Trophoblast cell (in vitro differentiated cells and primary cell): ENCODE data around the gene STAC2.

ENCODE experiments used
- DNase-seq, 2 donors: peaks; one replicate each; pipeline ENCODE4 v3.0.0-alpha.2; 2016
- H2AFZ ChIP-seq: 2 replicates; pipeline ENCODE4 v1.6.1; 2013; ENCODE audit warnings: low read length, moderate library complexity, mild to moderate bottlenecking; ENCODE audit not compliant: insufficient read depth, poor library complexity
- H2AK5ac ChIP-seq: 2 replicates; pipeline ENCODE4 v1.6.1; 2013; ENCODE audit warnings: mild to moderate bottlenecking, low read length
- H2BK120ac ChIP-seq: 2 replicates; pipeline ENCODE4 v1.6.1; 2013; ENCODE audit warnings: low read length, mild to moderate bottlenecking, moderate library complexity; ENCODE audit not compliant: insufficient read depth, poor library complexity
- H2BK12ac ChIP-seq: 2 replicates; pipeline ENCODE4 v1.6.1; 2013; ENCODE audit warnings: mild to moderate bottlenecking, low read length, moderate library complexity
- H2BK5ac ChIP-seq: 2 replicates; pipeline ENCODE4 v1.6.1; 2013; ENCODE audit warnings: low read length, low read depth, moderate library complexity, mild to moderate bottlenecking; ENCODE audit not compliant: poor library complexity
- H3K14ac ChIP-seq: 2 replicates; pipeline ENCODE4 v1.6.1; 2013; ENCODE audit warnings: mild to moderate bottlenecking, low read length
- H3K18ac ChIP-seq: 2 replicates; pipeline ENCODE4 v1.6.1; 2013; ENCODE audit warnings: mild to moderate bottlenecking, low read length
- H3K23ac ChIP-seq: 2 replicates; pipeline ENCODE4 v1.6.1; 2013; ENCODE audit warnings: low read length
- H3K27ac ChIP-seq: 2 replicates; pipeline ENCODE4 v1.5.1; 2013; ENCODE audit warnings: low read depth, mild to moderate bottlenecking, inconsistent platforms, low read length, moderate library complexity
- H3K27me3 ChIP-seq: 2 replicates; pipeline ENCODE4 v1.6.1; 2013; ENCODE audit warnings: inconsistent platforms, mild to moderate bottlenecking, low read length, moderate library complexity; ENCODE audit not compliant: insufficient read depth
- H3K36me3 ChIP-seq, 2 experiments: 1 replicate in 1 of 2; 2 replicates in 1 of 2; pipeline ENCODE4 v1.6.1; 2013; ENCODE audit warnings: low read length in 2 of 2, mild to moderate bottlenecking in 2 of 2, moderate library complexity in 1 of 2; ENCODE audit not compliant: insufficient read depth in 2 of 2, control insufficient read depth in 1 of 2
- H3K4ac ChIP-seq: 2 replicates; pipeline ENCODE4 v1.6.1; 2013; ENCODE audit warnings: low read depth, mild to moderate bottlenecking, low read length, moderate library complexity
- H3K4me1 ChIP-seq, 2 experiments: 1 replicate in 1 of 2; 2 replicates in 1 of 2; pipeline ENCODE4 v1.6.1; 2013; ENCODE audit warnings: low read length in 2 of 2, mild to moderate bottlenecking in 2 of 2, moderate library complexity in 1 of 2; ENCODE audit not compliant: insufficient read depth in 2 of 2, control insufficient read depth in 1 of 2
- H3K4me2 ChIP-seq: 2 replicates; pipeline ENCODE4 v1.6.1; 2013; ENCODE audit warnings: inconsistent platforms, mild to moderate bottlenecking, low read length, moderate library complexity
- H3K4me3 ChIP-seq: 2 replicates; pipeline ENCODE4 v1.5.1; 2013; ENCODE audit warnings: mild to moderate bottlenecking, low read depth, low read length, inconsistent platforms
- H3K79me1 ChIP-seq: one replicate; pipeline ENCODE4 v1.6.1; 2013; ENCODE audit warnings: low read length
- H3K79me2 ChIP-seq: 2 replicates; pipeline ENCODE4 v1.6.1; 2013; ENCODE audit warnings: low read length, mild to moderate bottlenecking; ENCODE audit not compliant: control insufficient read depth, insufficient read depth, poor library complexity
- H3K9ac ChIP-seq: 2 replicates; pipeline ENCODE4 v1.6.1; 2013; ENCODE audit warnings: mild to moderate bottlenecking, low read length
- H3K9me3 ChIP-seq: 2 replicates; pipeline ENCODE4 v1.6.1; 2013; ENCODE audit warnings: low read depth, mild to moderate bottlenecking, control low read depth, inconsistent platforms, low read length; ENCODE audit not compliant: insufficient read depth
- H4K12ac ChIP-seq: 2 replicates; pipeline ENCODE4 v1.6.1; 2013; ENCODE audit warnings: low read depth, mild to moderate bottlenecking, low read length, moderate library complexity
- H4K8ac ChIP-seq: 2 replicates; pipeline ENCODE4 v1.6.1; 2013; ENCODE audit warnings: low read depth, mild to moderate bottlenecking, low read length, moderate library complexity
- H4K91ac ChIP-seq: one replicate; pipeline ENCODE4 v1.6.1; 2013; ENCODE audit warnings: low read depth, mild to moderate bottlenecking, low read length, moderate library complexity
- WGBS: extraction: QIAGEN DNeasy Blood & Tissue Kit; methylation state at CpG from one replicate; pipeline ENCODE4 v1.1.7; 2013; ENCODE audit warnings: missing lambda C conversion rate; ENCODE audit not compliant: insufficient read length, insufficient coverage; ENCODE audit errors: extremely low coverage; 5-methylcytosine and 5-hydroxymethylcytosine counted together

Gene STAC2

GRCh38 chr17:39173526-39174274 is 52.0 kb downstream of the STAC2 start:
- H2BK120ac ChIP-seq: no peak overlapping the region
- H3K27ac ChIP-seq: no peak overlapping the region
- H2AK5ac ChIP-seq: no peak overlapping the region
- no peaks in the 10 kb centered on the region for H3K4me1 ChIP-seq
- no peak for DNase-seq
- no CpG with 5 or more reads among the region's 10 CpGs for WGBS
- H3K79me1 ChIP-seq: no peaks in the 10 kb centered on the region
- H3K23ac ChIP-seq: no peak overlapping the region
- H4K91ac ChIP-seq: no peak overlapping the region
- no peak overlapping the region for H3K4me2 ChIP-seq
- H3K14ac ChIP-seq: no peak overlapping the region
- no peak overlapping the region for H3K18ac ChIP-seq
- H2BK5ac ChIP-seq: no peak overlapping the region
- no peak overlapping the region for H4K8ac ChIP-seq
- no peak overlapping the region for H3K4me3 ChIP-seq
- H2BK12ac ChIP-seq: no peak overlapping the region
- H3K9me3 ChIP-seq: no peaks in the 10 kb centered on the region
- H2AFZ ChIP-seq: no peak overlapping the region
- no peaks in the 10 kb centered on the region for H3K27me3 ChIP-seq
- H3K79me2 ChIP-seq: no peaks in the 10 kb centered on the region
- H3K9ac ChIP-seq: no peak overlapping the region
- peaks cover 0 to 4% of the 10 kb centered on the region in 2 experiments for H3K36me3 ChIP-seq
- no peak overlapping the region for H3K4ac ChIP-seq
- H4K12ac ChIP-seq: no peak overlapping the region

- Histone ChIP-seq H2BK12ac (no peak overlapping the region), H3K4ac (no peak overlapping the region), H4K91ac (no peak overlapping the region), H3K36me3 (peaks cover 0 to 4% of the 10 kb centered on the region in 2 experiments), H4K8ac (no peak overlapping the region), H3K4me2 (no peak overlapping the region), H3K9ac (no peak overlapping the region), H3K18ac (no peak overlapping the region), H2BK120ac (no peak overlapping the region), H2AK5ac (no peak overlapping the region), H3K4me3 (no peak overlapping the region), H3K14ac (no peak overlapping the region), H4K12ac (no peak overlapping the region), H2BK5ac (no peak overlapping the region), H3K79me2 (no peaks in the 10 kb centered on the region), H3K27ac (no peak overlapping the region), H3K23ac (no peak overlapping the region), H2AFZ (no peak overlapping the region), H3K4me1 (no peaks in the 10 kb centered on the region), H3K79me1 (no peaks in the 10 kb centered on the region), H3K27me3 (no peaks in the 10 kb centered on the region), H3K9me3 (no peaks in the 10 kb centered on the region)
- no CpG with 5 or more reads among the region's 5 CpGs for WGBS
- DNase-seq: no peak
These were observed 52.7 kb downstream of the STAC2 start for GRCh38 chr17:39173080-39173479.

- Histone ChIP-seq H3K23ac (no peak overlapping the region), H3K18ac (no peak overlapping the region)
These were observed 53.8 kb downstream of the STAC2 start for GRCh38 chr17:39171933-39172332.

GRCh38 chr17:39170558-39170957 is 55.2 kb downstream of the STAC2 start:
- H3K4me2 ChIP-seq: no peak overlapping the region
- H4K12ac ChIP-seq: no peak overlapping the region
- no peak overlapping the region for H4K91ac ChIP-seq
- H3K4me1 ChIP-seq: peaks cover 10 to 14% of the 10 kb centered on the region in 2 experiments
- H3K79me1 ChIP-seq: no peaks in the 10 kb centered on the region
- no peak for DNase-seq
- no peak overlapping the region for H3K14ac ChIP-seq
- H3K18ac ChIP-seq: no peak overlapping the region
- no peak overlapping the region for H2BK120ac ChIP-seq
- no peak overlapping the region for H3K23ac ChIP-seq
- no peak overlapping the region for H3K27ac ChIP-seq
- no peak overlapping the region for H4K8ac ChIP-seq
- H3K9ac ChIP-seq: no peak overlapping the region
- no peaks in the 10 kb centered on the region for H3K36me3 ChIP-seq
- H3K4ac ChIP-seq: no peak overlapping the region
- no peak overlapping the region for H2BK12ac ChIP-seq
- H2AFZ ChIP-seq: no peak overlapping the region
- H3K4me3 ChIP-seq: no peak overlapping the region
- no peak overlapping the region for H2AK5ac ChIP-seq
- no CpG with 5 or more reads among the region's 6 CpGs for WGBS
- no peaks in the 10 kb centered on the region for H3K79me2 ChIP-seq
- peaks cover 4% of the 10 kb centered on the region for H3K27me3 ChIP-seq
- H2BK5ac ChIP-seq: no peak overlapping the region
- H3K9me3 ChIP-seq: no peaks in the 10 kb centered on the region

More at GRCh38 chr17:39171933-39172332, 53.8 kb downstream of the STAC2 start:
- Histone ChIP-seq H3K27ac (no peak overlapping the region), H3K9ac (no peak overlapping the region), H2BK5ac (no peak overlapping the region), H3K9me3 (no peaks in the 10 kb centered on the region), H3K4me1 (peaks cover 0 to 2% of the 10 kb centered on the region in 2 experiments), H3K4me3 (no peak overlapping the region), H3K4me2 (no peak overlapping the region), H4K12ac (no peak overlapping the region), H3K14ac (no peak overlapping the region), H4K8ac (no peak overlapping the region), H3K79me2 (no peaks in the 10 kb centered on the region), H4K91ac (no peak overlapping the region), H2AFZ (no peak overlapping the region), H2BK12ac (no peak overlapping the region), H3K27me3 (no peaks in the 10 kb centered on the region), H3K36me3 (peaks cover 0 to 2% of the 10 kb centered on the region in 2 experiments), H3K4ac (no peak overlapping the region), H2AK5ac (no peak overlapping the region), H3K79me1 (no peaks in the 10 kb centered on the region), H2BK120ac (no peak overlapping the region)
- no CpG with 5 or more reads among the region's 5 CpGs for WGBS
- DNase-seq: no peak
